Activated naive CD8-positive, alpha-beta T cell treated with anti-CD3 and anti-CD28 coated beads, Interleukin-2, amount 50 U/mL, for 16 hours (primary cell): ENCODE results near the gene COL4A2.

Experiments used
- DNase-seq: peaks from one replicate; pipeline ENCODE4 v3.0.0-alpha.2; 2020; ENCODE audit warnings: low read depth, low spot score

COL4A2 gene

DNA sequence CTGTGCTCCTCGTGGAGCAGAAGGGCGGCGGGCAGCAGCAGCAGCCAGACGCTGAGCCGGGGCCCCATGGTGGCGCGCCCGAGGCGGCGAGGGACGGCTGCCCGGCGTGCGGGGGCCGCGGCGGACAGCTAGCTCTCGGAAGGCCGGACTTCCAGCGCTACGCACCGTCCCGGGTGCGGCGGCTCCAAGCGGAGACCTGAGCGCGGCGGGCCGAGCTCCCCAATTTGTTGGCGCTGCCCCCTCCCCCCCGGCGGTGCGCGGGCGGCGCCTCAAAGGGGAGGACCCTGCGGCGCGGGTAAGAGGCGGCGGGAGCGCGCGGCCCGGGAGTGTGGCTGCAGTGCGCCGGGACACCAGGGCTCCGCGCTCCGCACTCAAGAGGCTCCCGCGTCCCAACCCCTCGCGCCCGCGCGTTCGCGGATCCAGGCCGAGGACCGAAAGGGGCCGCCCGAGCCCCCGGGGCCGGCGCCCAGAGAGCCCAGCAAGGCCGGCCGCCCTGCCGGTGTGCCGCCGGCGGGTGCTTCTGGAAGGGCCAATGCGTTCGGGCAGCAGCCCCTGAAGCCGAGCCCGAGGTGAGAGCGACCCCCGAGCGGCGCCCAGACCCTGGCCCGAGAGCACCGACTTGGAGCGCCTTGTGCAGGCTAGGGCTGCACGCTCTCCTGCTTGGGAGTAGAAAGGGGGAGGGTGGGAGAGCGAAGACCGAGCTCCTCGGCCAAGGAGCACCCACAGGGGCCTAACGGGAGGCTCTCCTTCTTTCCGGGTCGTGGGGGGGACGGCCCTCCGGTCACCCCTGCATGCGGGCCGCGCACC lies at the start of gene COL4A2, which contains the start of gene COL4A1:
Gene COL4A2 (plus strand): TSS at position 325 of the 807 bp plus-strand sequence. CDS start 620 bp downstream, outside the sequence.
Gene COL4A1 (minus strand): TSS at position 198 of the 807 bp plus-strand sequence. CDS start 130 bp downstream, at position 68.
- DNase-seq, result no peak

DNA sequence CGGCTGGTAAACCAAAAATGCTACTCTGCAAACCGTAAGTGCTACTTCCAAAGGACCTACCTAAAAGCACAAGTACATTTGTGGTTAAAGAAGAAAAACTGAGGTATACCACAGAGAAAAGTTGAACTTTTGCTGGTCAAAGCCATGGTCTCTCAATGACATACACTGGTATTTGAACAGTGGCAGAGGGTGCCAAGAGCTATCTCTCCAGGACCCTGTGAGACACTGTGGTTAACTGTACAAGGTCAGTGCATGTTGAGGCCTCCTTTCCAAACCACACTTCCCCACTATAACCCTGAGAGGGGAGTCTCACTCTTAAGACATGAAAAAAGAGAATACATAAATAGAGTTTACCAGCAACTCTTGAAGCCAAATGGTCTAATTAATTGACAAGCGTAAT lies 49.7 kb upstream of the COL4A2 start:
- no peak for DNase-seq

DNA sequence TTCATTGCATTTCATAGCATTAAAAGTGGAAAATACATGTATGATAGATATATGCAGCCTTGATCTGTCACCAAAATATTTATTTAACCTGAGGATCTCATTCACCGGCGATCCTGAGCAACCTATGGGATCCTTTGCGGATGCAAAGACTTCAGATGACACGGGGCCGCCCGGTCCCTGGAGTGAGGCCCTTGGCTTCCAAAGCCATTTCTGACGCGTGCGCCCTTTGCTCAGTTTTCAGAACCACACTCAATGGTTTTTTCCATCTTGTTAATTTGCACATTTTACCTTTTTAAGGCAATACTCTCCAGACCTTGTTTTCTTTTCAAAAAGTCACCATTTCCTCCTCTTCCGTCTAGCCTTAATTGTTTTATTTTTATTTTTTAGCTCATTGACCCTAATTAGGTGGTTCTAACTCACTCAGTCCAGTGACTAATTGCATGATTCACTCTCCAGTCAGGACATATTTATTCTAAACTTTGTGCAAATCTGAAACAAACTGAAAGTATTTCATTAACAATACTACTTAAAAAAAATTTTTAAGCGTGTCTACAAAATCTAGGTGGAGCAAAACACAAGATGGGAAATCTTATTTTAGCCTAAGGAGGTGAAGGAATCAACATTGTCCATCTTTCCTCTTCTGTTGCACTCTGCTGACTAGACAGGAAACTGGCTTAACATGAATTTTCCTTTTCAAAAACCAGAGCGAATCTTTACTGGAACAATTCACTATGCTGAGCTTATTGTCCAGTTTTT lies 48.0 kb upstream of the COL4A2 start:
- DNase-seq, result no peak

DNA sequence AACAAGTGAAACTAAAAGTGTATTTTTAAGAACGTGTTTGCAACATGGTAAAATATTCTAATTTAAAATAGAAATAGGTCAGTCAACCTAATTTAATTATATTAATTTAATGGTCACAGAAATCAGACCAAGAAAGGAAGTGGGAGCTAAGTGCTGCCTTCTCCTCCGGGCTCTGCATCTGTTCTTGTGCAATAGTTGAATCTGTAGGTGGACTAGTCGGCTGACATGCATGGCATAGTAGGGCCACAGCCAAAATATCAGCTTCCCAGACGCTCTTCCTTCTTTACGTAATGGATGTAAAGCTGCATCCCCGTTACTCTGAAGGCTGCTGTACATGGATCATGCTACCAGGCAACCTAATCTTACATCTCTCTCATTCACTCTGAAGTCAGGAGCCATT lies 47.4 kb upstream of the COL4A2 start:
- DNase-seq, result no peak

DNA sequence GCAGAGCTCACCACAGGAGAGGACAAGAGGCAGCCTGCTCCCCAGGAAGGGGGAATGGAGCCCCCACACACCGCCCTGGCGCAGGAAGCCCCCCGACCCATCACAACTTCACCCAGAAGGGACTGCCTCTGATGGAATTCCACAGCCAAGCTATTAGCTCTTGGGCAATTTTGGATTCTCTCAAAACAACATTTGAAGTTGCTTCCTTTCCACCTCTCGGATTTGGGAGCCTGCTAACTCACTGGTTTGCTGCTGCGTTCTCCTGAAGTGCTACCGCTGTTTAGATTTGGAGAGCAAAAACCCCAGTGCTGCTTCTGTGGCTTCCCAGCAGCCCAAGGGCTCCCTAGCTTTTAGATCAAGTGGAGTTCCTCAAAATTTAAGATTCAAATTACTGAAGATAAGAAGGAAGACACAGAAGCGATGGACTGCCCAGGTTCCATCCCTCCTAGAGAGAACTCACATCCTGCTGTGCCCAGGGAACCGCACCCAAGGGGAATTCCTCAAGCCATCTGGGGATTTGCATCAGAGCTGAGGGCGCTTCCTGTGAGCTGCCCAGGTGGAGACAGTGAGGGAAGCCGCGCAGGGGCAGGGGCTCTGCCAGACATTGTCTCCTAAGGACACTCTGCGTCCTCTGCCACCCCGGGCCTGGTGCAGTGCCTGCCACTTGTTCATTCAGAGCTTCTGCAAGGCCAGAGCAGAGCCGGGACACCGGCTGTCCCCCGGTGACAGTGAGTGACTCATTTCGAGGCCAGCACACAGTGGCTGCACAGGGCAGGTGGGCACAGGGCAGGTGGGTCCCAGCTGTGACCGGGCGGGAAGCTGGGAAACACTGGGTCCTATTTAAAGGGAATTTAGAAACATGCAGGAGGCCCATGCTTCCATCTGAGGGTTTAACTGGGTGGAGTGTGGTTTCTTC lies 45.7 kb upstream of the COL4A2 start:
- DNase-seq, result no peak

DNA sequence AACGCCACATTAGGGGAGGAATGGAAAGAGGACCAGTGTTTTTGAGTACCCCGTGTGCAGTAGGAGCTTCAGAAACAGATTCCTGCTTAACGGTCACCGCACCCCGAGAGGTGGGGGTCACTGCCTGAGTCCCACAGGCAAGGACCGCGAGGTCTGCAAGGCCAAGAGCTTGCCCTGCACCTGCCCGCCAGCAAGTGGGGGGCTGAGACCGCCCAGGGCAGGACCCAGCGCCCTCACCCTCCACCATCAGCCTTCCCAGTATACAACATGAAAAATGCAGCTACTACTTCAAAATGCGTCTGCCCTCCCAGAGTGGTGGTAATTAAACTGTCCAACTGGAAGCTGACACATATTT lies 45.0 kb upstream of the COL4A2 start:
- no peak for DNase-seq

DNA sequence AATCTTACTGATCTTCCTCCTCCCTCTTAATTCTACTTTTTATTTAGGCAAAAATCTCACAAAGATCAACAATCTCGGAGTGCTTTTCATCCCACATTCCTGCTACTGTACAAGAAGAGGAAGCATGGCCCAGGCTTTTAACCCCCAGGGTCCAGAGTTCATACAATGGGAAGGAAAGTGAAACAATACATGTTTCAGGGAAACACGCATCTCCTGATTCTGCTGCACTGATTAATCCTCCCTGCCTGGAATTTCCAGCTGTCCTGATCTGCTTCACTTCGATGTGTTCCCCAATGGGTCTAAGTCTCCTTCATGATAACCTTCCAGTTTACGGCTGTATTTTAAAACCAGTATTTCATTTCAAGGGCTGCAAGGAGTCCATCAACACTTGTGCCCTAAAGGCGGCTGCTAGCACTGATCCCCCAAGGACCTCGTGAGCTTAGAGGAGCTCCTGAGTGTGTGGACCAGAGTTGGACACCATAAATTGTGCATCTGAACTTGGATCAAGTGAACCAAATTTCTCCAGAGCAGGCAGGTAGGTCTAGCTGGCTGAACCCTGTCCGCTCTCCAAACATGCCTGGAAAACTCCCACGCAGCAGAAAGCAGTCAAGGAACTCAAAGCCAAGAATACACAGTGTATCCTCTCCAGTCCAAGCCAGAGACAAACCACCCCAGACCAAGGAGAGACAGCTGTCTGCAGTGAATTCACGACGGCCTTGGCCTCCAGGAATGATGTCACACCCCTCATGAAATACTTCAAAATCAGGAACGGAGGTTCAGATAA lies 44.4 kb upstream of the COL4A2 start:
- no peak for DNase-seq

DNA sequence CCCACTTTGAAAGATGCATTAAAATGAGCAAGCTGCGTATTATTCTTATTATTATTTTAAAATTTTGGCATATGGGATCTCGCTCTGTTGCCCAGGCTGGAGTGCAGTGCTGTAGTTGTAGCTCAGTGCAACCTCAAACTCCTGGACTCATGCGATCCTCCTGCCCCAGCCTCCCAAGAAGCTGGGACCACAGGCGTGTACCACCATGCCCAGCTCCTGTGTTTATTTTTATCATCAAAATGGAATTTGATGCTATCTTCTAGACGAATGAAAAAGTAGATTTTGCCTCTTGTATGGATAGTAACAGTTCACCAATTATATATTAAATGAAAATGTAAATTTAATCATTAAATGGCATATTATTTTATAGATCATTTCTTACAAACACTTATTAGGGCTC lies 43.7 kb upstream of the COL4A2 start:
- DNase-seq, result no peak

DNA sequence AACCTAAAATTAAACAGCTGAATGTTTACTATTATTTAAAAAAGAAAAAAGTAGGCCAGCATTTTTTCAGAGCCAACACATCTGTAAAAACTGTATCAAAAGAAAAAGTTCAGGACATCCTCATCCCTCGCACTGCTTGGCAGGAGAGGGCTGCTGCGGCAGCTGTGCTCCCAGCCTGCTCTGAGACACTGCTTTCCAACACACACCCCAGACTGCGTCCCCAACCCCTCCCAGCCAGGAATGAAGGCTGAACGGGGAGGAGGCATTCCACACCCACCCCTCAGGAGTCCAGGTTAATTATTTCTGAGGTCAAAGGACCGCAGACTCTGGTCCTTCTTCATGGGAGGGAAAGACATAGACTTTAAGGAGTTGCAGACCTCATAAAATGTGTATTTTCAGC lies 43.2 kb upstream of the COL4A2 start:
- DNase-seq, result no peak

DNA sequence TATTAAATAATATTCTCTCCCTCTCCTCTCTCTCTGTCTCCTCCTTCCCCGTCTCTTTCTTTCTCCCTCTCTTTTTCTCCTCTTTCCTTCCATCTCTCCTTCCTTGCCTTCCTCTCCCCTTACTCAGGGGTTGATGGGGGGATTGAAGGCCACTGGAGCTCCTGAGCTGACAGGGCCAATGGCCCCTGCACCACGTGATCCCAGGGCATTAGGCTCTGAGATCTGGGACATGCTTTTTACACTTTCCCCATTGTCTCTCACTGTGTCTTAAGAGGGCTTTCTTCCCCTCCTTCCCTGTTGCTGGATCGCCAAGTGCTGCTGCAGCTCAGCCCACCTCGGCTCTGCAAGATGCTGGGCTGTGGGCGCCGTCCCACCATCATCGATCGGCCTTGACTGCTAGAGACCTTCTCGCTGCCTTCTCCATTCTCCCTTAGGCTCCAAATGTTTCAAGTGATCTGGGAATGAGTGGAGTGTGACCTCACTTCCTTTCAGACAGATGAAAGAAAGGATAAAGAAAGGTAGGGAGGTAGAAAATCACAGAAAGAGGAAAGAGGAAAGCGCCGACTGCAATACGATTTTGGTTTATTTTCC lies 42.3 kb upstream of the COL4A2 start:
- DNase-seq, result no peak

DNA sequence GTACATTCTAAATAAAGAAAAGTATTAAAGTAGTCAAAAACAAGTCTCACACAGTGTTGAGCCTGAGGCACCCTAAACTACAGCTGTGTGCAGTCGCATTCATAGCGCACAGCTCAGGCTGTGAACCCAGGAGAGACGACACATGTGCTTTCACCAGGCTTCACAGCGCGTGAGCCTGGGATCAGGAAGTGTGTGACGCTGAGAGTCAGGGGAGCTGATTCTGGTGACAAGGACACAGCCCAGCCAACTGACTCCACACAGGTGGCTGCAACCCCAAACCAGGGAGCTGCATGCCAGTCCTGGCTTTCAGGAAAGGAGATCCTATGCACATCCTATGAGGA lies 41.8 kb upstream of the COL4A2 start:
- no peak for DNase-seq

DNA sequence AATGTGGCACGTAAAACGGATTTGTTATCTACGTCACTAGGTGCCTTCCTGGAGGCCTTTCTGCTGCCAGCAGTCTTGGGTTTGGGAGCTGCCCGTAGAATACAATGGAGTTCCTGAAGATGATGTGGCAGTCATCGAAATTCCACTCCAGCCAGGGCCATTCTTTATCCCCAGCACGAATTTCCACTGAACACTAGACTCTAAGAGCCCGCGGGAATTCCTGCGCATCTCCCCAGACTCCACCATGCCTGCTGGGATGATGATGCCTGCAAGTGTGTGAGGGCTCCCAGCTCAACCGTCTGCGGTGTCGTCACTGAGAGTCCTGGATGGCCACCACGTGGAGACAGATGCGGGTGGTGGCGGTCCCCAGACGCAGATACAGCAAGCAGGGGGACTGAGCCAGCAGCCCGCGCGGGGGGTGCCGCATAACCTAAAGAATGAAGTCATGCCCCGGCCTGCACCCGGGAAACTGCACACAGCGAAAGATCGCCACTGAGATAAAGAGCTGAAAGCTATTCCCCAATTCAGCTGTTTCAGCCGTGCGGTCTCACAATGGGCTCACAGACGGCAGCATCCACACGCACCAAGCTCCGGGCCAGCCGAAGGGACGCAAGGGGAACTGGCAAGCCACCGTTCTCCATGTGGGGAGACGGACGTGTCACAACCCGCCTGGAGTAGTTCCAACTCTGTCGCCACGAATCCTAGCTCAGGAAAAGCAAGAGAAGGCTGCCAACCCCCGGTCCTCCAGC lies 41.2 kb upstream of the COL4A2 start:
- DNase-seq, result no peak

DNA sequence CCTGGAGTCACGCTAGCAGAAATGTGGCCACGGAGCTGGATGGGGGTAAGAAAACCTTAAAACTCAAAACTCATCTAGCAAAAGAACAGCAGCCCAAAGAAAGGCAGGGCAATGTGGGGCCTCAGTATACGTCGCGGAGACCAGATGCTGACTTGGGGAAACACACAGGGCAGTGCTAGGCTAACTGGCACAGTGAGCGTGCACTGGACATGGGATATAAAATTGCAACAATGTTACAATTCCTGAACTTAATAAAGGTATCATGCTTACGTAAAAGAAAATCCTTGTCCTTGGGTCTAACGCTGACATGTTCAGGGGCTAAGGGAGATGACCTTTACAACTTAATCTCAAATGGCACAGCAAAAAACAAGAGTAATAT lies 40.7 kb upstream of the COL4A2 start:
- DNase-seq, result no peak

DNA sequence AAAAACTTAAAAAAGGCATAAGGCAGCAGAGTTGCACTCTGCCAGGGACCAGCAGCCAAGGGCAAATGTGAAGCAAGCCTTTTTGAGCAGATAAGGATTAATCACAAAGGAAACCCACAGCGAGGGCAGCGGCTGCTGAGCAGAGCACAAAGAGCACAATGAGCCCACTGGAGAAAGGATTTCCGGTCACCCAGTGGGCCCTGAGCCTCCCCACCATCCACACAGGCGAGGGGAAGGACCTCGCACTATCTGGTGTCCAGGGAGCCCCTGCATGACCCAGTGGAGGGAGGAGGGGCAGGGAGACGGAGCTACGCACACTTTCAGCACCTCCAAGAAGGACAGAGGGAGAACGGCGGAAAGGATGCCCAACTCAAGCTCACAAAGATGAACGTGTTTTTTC lies 40.1 kb upstream of the COL4A2 start:
- no peak for DNase-seq

DNA sequence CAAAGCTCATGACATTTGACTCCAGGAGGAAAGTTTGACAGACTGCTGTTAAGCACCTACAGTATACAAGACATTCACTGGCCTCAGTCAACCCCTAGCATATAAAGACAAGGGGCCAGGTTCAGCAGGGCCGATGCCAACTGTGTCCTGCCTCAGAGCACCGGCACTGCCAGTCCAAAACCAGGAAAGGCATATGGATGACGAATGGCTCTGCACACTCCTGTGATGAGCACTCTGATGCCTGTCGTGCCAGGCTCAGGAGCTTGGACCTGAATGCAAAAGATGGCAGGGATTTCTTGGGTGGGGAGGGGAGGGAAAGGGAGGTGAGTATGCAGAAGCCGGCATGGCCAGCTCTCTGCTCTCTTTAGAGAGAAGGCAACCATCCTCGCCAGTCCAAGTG lies 39.0 kb upstream of the COL4A2 start:
- DNase-seq, result no peak

DNA sequence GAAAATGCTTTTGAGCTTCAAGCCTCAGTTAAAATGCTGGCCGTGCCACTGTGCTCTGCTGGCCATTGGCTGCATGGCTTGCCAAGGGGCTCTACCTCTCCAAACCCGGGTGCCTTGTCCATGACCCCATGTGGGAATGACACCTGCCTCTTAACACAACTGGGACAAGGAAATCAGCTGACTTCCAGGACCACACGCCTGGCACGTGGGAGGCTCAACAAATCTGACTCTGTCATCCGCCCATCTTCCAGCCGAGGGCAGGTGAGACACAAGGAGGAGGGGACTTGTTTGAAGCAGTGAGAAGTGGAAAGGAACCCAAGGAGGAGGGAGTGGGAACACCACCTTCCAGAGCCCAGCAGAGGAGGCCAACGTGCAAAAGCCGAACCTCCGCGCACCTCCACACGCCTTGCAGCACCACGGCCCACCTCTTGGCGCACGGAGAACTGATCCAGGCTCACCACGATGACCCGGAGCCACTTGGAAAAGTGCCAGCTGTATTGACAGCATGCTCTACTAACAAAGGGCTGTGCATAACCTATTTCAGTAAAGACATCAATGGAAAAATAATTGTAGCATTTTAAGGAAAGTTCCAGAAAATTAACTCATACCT lies 38.4 kb upstream of the COL4A2 start:
- DNase-seq, result no peak

DNA sequence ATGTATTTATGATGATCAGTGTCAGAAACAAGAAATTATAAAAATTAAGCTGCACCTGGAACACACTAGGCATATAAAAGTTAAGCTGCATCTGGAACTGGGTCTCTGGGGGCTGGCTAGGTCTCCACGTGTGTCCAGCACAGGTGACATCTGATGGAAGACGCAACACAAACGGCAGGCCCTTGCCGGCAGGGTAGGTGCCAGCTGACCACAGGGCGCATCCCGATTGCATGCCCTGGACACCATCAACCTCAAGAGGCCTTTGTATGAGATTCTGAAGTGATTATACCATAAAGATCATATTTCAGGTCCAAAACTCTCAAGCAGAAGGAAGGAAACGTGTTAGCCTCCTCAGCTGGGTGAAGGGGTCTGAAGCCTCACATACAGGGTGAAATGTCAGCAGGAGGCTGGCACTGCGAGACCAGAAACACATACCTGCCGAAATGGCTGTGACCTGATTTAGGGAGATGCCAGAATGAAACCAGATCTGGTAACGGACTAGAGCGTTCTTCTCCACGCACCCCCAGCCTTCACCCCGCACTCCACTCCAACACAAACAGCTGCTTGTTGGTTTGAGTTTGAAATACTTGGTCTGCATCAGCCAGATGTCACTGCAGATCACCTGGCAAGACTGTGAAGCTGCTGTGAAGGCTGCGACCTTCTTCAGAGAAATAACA lies 37.4 kb upstream of the COL4A2 start:
- DNase-seq, result no peak

DNA sequence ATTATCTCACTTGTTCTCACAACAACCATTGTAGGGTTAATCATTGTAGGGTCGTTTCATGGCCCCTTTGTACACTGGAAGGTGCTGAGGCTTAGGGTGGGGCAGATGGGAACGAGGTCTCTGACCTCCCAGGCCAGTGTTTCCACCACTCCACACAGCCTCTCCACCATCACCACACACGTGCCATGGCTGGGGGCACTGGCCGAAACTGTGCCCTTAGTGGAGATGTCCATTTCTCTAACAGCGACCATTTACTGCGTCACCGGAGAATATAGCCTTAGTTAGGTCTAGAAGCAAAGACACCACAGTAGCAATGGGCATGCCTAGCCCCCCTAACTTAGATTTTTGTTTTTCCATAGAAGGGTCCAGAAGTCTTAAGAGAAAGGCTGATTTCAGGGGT lies 36.6 kb upstream of the COL4A2 start:
- DNase-seq, result no peak

DNA sequence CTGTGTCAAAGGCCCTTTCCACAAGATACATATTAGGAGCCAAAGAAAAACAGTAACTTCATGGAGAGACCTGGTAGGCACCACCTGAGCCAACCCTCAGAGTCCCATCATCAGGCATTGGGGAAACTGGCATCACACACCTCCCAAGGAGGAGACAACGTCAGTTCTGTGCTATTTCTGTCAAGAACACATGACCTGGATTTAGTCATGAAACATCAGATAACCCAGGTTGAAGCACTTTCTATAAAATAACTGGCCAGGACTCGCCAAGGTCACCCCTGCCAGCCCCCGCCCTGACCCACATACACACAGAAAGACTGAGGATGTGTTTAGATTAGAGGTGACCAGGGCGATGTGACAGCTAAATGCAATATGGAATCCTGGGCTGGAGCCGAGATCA lies 35.8 kb upstream of the COL4A2 start:
- no peak for DNase-seq
